ENCODE results near the gene MID2.
"Not testable (repeated sequence)": the region's sequence is repeated elsewhere in the genome, so short reads cannot be mapped to it uniquely, and the experiment has no call there.

The MID2 gene, protein sequence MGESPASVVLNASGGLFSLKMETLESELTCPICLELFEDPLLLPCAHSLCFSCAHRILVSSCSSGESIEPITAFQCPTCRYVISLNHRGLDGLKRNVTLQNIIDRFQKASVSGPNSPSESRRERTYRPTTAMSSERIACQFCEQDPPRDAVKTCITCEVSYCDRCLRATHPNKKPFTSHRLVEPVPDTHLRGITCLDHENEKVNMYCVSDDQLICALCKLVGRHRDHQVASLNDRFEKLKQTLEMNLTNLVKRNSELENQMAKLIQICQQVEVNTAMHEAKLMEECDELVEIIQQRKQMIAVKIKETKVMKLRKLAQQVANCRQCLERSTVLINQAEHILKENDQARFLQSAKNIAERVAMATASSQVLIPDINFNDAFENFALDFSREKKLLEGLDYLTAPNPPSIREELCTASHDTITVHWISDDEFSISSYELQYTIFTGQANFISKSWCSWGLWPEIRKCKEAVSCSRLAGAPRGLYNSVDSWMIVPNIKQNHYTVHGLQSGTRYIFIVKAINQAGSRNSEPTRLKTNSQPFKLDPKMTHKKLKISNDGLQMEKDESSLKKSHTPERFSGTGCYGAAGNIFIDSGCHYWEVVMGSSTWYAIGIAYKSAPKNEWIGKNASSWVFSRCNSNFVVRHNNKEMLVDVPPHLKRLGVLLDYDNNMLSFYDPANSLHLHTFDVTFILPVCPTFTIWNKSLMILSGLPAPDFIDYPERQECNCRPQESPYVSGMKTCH

DNA sequence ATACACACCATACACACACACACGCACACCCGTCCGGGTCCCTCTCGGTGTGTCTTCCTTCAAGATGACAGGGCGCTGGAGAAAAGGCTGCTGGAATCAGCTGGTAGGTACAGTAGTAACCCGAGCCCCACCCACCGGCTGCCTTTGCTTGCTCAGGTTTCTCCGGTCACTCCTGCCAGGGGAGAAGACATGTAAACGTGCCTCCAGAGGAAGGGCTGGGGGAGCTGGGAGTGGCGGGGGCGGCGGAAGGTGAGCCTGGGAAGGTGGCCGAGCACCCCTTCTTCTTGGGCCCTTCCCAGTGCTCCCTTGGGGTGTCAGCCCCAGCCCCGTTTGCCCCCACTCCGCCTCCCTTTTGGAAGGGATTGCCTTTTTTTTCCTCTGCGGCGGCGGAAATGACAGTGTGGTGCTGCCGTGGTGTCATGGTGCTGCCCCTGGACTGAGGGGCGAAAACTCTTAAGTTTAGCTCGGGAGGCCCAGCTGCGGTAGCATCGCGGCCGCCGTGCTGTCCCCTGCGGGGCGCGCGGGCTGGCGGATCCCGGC is at the start of gene MID2:
Gene MID2 (plus strand): TSS at position 169 of the 540 bp plus-strand sequence. CDS start 561 bp downstream, outside the sequence.
- in situ Hi-C loops (cut with MboI; ENCODE audit: low sequenced_read_pairs) = no loop called here

DNA sequence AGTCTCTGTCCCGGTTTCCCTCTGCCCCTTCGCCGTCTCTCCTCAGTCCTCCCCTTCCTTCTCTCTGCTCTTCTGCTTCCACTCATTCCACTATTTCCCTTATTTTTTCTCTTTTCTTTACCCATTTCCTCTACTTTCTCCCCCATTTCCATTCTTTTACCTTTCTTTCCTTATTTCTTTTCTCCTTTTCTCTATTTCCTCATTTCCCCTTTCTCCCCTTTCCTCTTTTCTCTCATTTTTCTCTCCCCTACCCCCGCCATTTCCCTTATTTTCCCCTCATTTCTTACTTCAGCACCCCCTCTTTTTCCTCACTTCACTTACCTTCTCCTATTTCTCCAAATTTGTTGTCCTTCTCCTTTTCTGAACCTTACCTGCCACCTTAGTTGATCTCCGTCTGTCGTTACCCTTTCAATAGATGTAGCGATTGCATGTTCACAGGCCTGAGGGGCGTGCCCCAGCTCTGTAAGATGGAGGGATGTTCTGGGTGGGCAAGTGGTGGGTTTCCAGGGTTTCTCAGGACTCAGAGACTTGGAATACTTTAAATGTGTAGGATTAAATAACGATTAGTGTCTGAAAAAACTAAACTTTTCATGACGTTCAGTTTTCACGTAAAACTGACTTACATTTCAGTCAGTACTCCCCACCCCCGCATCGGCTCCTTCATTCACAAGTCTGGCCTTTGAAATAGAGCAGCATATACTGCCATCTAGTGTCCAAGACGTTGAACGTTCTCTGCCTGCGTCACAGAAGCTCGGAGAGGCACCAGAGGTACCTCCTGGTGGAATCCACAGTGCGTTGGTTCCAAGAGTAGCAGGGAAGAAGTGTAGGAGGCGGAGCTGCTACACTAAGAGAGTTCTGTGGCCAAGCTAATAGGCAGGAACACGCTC is 48.8 kb upstream of the MID2 start:
- in situ Hi-C loops (cut with MboI; ENCODE audit: low sequenced_read_pairs) = no loop called here

DNA sequence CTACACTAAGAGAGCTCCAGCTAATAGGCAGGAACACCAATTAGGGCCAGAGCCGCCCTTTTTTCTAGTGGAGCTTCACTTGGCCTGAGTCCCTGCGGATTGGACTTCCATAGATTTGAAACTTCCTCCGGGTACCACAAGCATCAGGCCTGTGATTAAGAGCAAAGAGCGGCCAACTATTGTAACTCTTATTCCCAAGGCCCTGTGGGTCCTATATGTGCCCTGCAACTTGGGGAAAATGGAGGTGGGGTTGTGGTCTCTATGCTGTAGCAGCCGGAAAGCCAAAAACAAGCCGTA is 48.2 kb upstream of the MID2 start, which contains the start of gene NCBP2L:
Gene NCBP2L (plus strand): TSS at position 198 of the 297 bp plus-strand sequence. CDS start 16,488 bp downstream, outside the sequence.
- in situ Hi-C loops (cut with MboI; ENCODE audit: low sequenced_read_pairs) = no loop called here

DNA sequence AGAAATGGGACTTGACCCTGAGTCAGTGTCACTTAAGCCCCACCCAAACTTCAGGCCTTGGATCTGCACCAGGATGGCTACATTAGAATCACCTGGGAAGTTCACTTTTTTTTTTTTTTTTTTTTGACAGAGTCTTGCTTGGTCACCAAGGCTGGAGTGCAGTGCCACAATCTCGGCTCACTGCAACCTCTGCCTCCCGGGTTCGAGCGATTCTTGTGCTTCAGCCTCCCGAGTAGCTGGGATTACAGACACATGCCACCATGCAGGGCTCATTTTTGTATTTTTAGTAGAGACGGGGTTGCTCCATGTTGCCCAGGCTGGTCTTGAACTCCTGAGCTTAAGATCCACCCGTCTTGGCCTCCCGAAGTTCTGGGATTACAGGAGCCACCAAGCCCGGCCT is 45.1 kb upstream of the MID2 start:
- in situ Hi-C loops (cut with MboI; ENCODE audit: low sequenced_read_pairs) = no loop called here

DNA sequence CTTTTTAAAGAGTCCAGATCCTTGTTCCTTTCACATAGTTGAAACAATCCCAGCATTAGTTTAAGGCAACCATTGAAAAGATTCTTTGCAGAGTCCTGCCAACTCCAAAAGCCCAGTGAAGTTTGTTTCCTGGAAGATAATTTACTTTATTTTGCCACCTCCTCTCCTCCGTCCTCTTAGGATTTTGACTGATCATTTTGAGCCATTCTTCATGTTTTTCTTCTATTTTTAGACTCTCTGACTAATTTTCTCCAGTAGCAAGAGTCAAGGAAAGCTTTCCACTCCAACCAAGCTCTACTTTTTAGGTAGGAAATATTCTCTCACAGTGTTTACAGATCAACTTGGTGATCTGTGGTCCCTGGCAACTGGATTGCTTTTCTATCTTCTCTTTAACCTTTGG is 37.8 kb upstream of the MID2 start:
- in situ Hi-C loops (cut with MboI; ENCODE audit: low sequenced_read_pairs) = no loop called here

DNA sequence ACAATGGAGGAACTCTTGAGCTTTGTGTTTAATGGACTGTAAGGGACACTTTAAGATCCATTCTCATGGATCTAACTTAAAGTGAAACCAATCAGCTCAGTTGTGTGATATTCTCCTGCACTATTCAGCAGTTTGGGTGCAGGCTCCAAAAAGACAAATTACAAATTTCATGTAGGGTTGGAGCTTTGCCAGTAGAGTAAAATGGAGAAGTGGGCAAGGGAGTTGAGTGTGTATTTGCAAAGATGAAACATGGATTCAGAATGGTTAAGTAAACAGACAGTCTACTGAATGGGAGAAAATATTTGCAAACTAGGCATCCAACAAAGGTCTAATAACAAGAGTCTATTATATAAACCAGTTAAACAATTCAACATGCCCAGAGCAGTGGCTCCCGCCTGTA is 21.2 kb upstream of the MID2 start:
- in situ Hi-C loops (cut with MboI; ENCODE audit: low sequenced_read_pairs) = no loop called here

DNA sequence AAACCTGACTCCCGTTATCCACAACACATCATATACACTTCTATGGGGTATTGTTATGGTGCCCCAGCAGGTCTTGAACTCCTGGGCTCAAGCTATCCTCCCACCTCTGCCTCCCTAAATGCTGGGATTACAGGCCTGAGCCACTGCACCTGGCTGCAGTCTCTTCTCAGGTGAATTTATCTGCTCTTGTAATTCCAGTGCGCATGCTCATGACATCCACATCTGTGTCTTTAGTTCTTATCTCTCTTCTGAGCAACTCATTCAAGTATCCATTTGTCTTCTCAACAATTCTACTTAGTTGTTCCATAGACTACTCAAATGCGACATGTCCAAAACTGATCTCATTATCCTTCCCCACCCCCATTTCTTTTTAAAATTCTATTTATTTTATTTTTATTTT is 20.5 kb upstream of the MID2 start:
- in situ Hi-C loops (cut with MboI; ENCODE audit: low sequenced_read_pairs) = no loop called here

DNA sequence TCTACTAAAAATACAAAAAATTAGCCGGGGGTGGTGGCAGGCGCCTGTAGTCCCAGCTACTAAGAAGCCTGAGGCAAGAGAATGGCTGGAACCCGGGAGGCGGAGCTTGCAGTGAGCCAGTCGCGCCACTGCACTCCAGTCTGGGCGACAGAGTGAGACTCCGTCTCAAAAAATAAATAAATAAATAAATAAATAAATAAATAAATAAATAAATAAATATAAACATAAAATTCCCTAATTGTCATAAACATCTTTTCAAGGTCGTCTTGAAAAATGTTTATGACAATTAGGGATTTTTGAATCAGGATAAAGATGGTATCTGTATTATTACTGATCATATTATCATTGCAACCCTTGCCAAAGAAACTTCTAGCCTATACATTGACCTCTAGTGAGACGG is 15.6 kb upstream of the MID2 start:
- in situ Hi-C loops (cut with MboI; ENCODE audit: low sequenced_read_pairs) = not testable (repeated sequence)

DNA sequence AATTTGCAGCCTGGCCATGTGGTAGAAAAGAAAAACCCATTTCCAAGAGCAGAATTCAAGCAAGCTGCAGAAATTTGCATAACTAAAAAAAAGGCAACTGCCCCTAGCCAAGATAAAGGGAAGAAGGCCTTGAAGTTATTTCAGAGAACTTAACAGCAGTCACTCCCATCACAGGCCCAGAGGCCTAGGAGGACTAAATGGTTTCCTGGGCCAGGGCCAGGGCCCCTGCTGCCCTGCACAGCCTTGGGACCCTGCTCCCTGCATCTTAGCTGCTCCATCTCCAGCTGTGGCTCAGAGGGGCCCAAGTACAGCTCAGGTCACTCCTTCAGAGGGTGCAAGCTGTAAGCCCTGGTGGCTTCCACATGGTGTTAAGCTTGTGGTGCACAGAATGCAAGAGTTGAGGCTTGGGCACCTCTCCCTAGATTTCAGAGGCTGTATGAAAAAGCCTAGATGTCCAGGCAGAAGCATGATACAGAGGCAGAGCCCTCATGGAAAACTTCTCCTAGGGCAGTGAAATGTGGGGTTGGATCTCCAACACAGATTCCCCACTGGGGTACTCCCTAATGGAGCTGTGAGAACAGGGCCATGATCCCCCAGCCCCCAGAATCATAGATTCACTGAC is 6.7 kb upstream of the MID2 start:
- in situ Hi-C loops (cut with MboI; ENCODE audit: low sequenced_read_pairs) = no loop called here

DNA sequence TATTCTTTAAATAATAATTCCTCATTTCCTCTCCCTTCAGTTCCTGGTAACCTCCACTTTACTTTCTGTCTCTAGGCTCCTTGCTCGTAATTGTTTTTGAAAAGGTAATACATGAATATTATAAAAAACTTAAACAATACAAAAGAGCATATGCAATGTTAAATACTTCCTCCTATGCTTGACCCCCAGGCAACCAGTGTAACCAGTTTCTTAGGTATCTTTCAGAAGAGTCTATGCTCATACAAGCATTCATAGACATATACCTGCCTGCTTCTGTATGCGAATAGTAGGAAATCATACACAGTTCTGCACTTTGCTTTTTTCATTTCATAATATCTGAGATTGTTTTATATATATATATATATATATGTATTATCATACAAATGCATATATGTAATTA is 2.6 kb upstream of the MID2 start:
- in situ Hi-C loops (cut with MboI; ENCODE audit: low sequenced_read_pairs) = no loop called here

DNA sequence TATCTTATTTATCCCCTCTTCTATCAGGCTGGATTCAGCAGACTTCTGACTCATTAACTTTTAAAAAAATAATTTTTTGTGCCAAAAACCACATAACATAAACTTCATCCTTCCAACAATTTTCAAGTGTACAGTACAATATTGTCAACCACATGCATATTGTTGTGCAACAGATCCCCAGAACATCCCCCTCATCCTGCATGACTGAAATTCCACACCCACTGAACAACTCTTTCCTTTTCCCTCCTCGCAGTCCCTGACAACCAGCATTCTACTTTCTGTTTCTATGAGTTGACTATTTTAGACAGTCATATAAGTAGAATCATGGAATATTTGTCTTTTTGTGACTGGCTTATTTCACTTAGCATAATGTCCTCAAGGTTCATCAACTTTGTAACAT is 2.2 kb upstream of the MID2 start:
- in situ Hi-C loops (cut with MboI; ENCODE audit: low sequenced_read_pairs) = no loop called here

DNA sequence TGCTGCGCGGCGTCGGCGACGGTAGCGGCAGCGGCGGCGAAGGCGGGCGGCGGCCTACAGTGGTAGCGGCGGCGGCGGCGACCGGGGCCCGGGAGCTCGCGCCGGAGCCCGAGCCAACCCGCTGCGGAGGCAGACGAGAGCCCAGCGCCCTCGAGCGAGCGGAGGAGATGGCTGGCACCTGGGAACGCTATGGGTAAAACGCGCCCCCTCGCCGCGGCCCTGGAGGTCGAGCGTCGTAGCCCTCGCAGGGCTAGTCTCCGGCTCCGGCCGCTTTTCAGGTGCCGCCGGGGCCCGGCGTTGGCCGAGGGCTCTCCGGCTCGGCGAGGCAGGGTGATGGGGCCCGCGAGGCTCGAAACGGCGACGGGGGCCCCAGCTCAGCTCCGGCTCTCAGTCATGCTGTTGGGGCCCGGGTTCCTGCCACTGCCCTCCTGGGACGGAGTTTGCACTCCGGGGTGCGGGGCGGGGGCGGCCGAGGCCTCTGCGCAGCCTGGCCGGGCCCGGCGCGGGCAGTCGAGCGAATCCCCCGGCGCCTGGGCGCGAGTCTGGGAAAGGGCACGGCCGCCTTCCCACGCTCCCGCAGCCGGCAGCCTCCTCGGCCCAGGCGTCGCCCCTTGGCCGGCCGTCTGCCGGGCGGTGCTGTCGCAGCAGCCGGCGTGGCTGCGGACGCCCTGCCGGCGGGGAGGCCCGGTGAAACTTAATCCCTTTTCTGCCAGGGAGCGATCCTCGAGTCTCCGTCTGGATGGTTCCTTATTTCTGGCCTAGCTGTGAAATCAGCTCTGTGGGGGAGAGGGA is 768 bp downstream of the MID2 start:
- in situ Hi-C loops (cut with MboI; ENCODE audit: low sequenced_read_pairs) = no loop called here

DNA sequence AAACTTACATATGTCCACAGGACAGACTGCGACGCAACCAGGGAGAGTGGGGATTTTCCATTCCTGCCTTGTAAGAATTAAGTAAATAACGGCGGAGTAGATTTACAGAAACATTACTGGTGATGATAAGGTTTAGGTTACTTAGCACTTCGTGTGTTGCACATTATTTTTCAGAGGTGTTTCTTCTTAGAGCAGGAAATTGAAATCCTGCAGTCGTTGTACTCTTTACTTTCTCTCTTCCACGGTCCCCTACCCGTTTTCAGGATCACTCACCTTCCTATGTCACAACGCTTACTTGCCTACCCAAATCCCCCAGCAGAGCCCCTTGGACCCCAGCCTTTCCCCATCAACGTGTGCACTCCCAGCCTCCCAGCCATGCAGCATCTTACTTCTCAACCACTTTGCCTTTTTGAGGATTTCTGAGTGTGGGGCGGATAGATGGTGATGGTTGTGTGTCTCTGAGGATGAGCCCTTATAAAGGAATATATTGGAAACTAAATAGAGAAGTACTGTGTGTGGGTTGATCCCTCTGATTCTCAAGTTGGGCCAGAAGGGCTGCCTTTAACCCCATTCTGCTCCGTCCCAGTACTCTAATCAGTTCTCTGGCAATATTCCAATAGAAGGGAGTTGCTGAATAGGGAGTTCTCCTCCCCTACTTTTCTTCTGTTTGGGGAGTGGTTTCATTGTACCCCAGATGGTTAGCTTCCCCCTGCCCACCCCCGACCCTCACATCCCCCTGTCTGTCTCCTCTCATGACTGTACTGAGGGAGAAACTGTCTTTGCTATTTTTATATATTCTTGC is 1.6 kb downstream of the MID2 start:
- in situ Hi-C loops (cut with MboI; ENCODE audit: low sequenced_read_pairs) = no loop called here

DNA sequence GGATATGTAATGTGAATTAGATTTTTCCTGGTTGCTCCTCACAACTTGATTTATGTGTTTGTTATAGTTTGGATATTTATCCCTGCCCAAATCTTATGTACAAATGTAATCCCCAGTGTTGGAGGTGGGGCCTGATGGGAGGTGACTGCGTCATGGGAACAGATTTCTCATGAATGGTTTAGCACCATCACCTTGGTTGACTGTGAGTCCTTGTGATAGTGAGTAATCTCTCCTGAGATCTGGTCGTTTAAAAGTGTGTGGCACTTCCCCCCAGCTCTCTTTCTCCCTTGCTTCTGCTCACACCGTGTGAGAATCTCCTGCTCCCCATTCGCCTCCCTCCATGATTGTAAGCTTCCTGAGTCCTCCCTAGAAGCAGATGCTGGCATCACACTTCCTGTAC is 2.2 kb downstream of the MID2 start:
- in situ Hi-C loops (cut with MboI; ENCODE audit: low sequenced_read_pairs) = no loop called here

DNA sequence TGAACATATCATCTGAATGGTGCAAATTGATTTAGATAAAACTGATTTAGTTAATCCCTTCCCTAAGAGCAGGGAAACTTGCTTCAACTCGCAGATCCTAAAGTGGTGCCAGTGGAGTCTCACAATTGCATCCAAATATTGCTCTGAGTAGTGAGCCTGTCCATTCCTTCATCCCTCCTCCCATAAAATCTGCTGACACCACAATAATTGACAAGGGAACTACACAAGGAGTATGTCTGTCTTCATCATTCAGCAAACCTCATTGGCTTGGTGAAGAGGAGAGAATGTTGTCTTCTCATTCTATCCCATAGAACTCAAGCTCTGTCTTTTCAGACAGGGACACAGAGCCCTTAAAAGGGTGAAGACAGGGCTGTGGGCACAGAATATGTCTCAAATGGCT is 4.2 kb downstream of the MID2 start:
- in situ Hi-C loops (cut with MboI; ENCODE audit: low sequenced_read_pairs) = no loop called here

DNA sequence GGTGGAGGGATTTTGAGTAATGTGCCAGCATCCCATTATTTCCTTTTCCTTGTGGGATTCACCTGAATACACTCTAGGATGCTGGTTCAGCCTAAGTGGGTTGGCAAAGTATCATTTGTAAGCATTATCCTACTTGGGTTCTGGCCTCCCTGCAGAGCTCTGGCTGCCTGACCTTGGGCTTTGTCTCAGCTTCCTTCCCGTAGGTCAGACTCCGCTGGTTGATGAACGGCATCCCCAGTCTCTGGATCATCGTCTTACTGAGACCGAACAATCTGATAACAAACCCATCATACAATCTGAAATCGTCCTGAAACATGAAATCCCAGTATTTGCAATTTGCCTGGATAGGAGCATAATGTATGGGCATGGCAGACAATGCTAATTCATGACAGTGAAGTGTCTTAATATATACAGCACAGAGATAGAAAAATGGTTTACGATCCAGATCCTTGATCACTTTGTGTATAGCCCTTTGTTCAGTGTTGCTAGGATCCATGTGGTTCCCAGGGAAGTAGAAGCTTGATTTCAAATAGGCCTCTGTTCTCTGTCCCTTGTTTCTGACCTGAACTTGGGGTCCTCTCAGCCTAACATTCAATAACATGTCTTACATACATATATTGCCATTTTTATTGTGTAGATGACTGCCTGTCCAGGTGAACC is 5.5 kb downstream of the MID2 start:
- in situ Hi-C loops (cut with MboI; ENCODE audit: low sequenced_read_pairs) = no loop called here

DNA sequence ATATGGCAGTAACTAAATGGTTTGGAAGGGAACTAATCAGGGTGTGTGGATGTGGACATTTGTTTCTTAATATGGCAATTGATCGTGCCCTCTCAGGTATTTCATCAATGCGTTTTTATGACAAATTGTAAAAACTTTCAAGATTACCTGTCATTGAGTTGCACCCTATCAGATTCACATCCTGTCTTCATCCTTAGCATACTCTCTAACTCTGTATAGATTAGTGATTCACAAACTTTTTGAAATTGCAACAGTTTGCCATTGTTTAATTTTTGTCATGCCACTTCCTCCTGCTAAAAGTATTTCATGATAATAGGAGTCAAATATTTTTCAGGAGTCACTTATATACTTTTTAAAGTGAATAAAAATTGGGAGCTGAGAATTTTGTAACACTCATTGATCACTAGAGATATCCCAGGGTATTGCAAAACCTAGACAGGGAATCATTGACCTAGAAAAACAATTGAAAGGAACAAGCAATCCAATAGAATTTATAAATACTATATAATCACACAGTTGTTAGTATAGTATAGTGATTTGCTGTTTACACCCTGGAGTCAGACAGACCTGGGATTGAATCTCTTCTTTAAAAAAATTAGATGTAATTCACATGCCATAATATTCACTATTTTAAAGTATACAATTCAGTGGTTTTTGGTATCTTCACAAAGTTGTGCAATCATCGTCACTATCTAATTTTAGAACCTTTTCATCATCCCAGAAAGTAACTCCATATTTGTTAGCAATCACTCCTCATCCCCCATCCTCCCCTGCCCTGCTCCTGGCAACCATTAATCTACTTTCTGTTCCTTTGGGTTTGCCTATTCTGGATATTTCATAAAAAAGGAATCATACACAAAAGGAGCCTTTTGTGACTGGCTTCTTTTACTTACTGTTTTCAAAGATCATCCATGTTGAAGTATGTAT is 8.9 kb downstream of the MID2 start:
- in situ Hi-C loops (cut with MboI; ENCODE audit: low sequenced_read_pairs) = no loop called here

DNA sequence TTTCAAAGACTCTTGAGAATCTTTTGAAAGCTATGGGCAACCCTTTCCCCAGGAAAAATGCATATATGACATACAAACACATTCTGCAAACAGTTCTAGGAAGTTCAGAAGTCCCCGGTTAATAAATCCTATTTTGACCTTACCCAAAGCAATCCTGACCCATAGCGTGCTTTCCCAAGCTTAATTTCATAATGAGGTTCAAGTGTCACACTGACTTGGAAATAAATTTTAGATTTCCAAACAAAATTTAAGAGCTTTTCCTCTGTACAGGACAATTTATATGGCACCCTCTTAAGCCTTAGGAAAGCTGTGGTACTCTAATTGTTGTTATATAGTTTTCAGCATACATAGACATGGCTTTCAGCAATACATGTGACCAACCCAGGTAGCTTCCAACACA is 11.3 kb downstream of the MID2 start:
- in situ Hi-C loops (cut with MboI; ENCODE audit: low sequenced_read_pairs) = no loop called here

All from hTERT RPE-1 (cell line).